Measurements from ENCODE around the gene FCRL4.

- peak; percentile 65 for TF ChIP-seq CTCF (IDR thresholded peaks at IDR 0.05)
- TF ChIP-seq USF1 (CRISPR knock-in tag; IDR thresholded peaks at IDR 0.05) = no peak
- no peak for TF ChIP-seq CBFB (CRISPR knock-in tag; IDR thresholded peaks at IDR 0.05; ENCODE audit: low read depth)
These were observed 17.6 kb downstream of the FCRL4 start for GRCh38 chr1:157580179-157580827.
